GM18511 (cell line): ENCODE data around the gene ABRACL.

Experiments used
- ATAC-seq: cut with Tn5 transposase; IDR thresholded peaks from one replicate; pipeline ENCODE4 v1.9.1; 2021; ENCODE audit warnings: mild to moderate bottlenecking, moderate library complexity; ENCODE audit not compliant: unreplicated experiment

The ABRACL gene

DNA sequence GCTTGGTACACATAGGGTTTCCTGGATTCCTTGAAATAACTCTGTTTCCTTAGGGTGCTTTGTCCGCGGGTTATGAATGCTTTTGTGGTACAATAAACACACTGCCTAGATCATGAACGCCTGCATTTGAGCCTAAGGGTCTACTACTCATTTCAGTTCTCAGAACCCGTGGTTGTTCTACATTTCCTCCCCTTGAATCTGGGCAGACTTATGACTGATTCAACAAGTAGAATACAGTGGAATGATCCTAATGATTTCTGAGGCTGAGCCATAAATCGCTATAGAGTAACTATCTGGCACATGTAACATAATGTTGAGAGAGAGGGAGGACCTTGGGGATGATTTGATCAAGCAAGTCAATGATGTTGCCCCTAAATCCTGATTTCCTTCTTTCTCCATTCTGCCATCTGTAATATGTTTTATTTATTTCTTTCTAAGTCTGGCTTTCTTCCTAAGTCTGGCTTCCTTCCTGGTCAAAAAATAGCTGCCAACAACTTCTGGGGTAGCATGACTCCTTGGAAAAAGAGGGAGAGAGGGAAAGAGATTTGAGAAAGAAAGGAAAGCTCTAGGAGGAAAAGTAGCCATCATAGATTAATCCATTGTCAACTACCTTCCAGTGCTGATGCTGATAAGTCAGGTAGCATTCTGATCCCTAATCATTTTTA is 23.0 kb downstream of the ABRACL start:
- ATAC-seq: no peak

GRCh38 chr6:139053382-139053781 is 24.8 kb downstream of the ABRACL start:
- no peak for ATAC-seq

DNA sequence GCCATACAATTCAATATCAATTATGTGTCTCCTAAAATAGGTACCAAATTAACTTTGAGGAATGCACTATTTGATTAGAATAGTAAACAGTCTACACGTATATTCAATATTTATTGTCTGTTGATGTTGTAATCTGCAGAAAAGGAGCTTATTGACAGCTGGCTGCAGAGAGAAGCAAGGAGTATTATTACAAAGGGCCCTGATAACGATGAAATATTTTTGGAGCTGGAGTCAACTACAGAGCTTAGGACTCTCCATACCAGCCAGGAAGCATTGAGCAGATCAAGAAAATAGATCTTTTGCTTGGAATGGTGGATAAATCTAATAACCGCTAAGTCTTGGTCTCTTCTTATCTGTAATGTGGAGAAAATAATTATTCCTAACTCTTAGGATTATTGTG is 25.5 kb downstream of the ABRACL start:
- ATAC-seq: no peak

- ATAC-seq: no peak
These were observed 27.2 kb downstream of the ABRACL start for GRCh38 chr6:139055709-139056108.

- no peak for ATAC-seq
These were observed 29.5 kb downstream of the ABRACL start for GRCh38 chr6:139058029-139058428.

- ATAC-seq: no peak
These were observed 31.8 kb downstream of the ABRACL start for GRCh38 chr6:139060332-139060731.

DNA sequence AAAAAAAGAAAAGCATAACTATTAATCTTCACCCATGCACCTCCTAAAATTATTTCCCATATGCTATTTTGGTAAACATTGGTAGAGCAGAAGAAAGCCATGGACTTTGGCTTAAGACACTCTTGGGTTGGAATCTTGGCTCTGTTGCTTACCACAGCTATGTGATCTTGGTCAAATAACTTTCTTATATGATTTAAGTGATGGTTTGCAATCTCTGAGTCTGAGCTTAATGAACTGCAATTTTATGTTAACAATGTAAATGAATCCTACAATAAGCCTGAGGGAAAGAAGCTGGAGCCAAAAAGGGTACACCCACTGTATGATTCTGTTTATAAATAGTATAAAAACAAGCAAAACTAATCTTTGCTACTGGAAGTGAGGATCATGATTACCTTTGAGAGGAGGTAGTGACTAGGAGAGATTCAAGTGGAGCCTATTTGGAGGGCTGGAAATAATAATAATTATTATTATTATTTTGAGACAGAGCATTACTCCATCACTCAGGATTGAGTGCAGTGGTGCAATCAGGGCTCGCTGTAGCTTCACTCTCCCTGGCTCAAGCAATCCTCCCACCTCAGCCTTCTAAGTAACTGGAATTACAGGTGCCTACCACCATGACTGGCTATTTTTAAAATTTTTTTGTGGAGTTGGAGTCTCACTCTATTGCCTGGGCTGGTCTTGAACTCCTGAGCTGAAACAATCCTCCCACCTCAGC is 34.5 kb downstream of the ABRACL start:
- no peak for ATAC-seq

DNA sequence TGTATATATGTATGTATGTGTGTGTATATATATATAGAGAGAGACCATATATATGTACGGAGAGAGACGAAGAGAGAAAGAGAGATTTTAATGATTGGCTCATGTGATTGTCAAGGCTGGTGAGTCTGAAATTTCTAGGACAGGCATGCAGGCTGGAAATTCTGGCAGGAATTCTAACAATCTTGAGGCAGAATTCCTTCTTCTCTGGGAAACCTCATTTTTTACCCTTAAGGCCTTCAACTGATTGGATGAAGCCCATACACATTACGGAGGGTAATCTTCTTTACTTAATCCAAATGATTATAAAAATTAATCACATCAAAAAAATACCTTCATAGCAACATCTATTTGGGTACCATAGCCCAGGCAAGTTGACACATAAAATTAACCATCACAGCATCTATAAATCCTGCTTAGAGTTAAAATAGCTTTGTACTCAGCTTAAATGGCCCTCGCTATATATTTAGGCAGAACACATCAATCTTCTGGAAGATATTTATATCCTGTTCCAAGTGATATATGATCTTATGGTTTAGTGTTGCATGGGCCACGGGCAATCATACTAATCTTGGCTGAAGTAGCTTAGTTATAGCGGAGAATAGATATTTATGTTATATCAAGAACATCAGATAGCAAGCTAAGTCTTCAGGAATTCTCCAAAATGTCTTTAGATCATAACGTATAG is 36.6 kb downstream of the ABRACL start:
- no peak for ATAC-seq

DNA sequence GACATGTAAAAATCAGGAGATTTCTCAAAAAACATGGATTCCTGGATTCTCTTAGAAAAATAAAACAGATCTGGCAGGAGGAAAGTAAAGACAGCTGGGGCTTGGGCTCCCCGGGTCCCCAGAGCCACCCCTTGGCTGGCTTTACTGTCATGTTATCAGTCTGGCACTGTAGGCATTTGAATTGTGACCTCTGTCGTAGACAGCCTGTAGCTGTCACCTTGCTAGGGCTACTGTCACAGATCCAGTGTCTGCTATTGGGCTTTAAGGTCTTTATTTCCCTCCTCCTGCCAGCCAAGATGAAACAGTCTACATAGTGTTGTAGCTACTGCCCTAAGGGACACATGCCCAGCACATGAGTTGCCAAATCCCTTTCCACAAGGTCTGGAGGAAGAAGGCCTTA is 37.5 kb downstream of the ABRACL start:
- ATAC-seq: no peak

- ATAC-seq: no peak
These were observed 40.3 kb downstream of the ABRACL start for GRCh38 chr6:139068846-139069245.

- ATAC-seq: no peak
These were observed 44.6 kb downstream of the ABRACL start for GRCh38 chr6:139073118-139073517.

DNA sequence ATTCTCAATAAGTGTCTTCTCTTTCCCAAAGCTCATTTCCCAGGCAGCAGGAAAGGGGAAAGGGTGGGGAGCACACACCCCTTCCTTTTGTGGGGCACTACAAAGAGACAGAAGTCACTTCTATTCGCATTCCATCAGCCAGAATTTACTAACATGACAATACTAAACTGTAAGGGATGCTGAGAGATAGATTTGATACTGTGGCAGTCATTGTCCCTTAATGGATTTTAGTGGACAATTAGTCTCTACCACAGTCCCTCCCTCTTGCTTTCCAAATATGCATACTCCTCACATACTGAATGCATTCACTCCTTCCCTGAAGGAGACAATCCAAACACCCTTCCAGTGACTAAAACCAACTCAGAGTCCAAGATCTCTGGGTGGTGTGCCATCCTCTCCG is 50.5 kb downstream of the ABRACL start:
- ATAC-seq: no peak

- ATAC-seq: no peak
These were observed 51.8 kb downstream of the ABRACL start for GRCh38 chr6:139080255-139080920.

GRCh38 chr6:139081471-139081870 is 52.9 kb downstream of the ABRACL start:
- no peak for ATAC-seq

DNA sequence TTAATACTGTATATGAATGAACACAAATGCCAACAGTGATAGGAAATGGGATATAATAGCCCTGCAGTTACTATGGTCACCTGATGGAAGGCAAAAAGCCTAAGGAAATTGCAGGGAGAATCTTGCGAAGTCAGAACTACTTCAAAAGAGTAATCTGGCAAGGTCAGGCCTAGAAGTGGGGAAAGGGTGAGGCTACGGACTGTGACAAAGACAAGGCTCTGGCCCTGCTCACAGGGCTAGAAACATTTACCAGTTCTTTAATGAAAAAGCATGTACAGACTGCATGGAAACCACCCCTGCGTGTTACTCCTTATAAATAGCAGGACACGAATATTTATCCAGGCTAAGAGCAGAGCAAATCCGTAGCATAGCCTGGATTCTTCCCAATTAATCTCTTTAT is 53.8 kb downstream of the ABRACL start:
- ATAC-seq: no peak

GRCh38 chr6:139091826-139092225 is 63.3 kb downstream of the ABRACL start:
- ATAC-seq: no peak
